ENCODE data around the gene ZNF525. TPM values are rescaled to one million over a fixed set of nuclear protein-coding genes. Genes with fewer than 3 reads are reported as not detected.

The ZNF525 gene
- total RNA-seq, 2 experiments from 2014 or later, result 23.2 to 26.0 TPM

- Mint-ChIP-seq H3K4me1 (ENCODE audit: low read depth) (no peaks in the 10 kb centered on the region), H3K27ac (no peak overlapping the region), H3K4me3 (no peak overlapping the region), H3K36me3 (ENCODE audit: low read depth) (peaks cover 51% of the 10 kb centered on the region), H3K9me3 (peaks cover 60% of the 10 kb centered on the region), H3K27me3 (no peaks in the 10 kb centered on the region)
- ATAC-seq, result no peak
- ChIA-PET CTCF (no interaction called here), POLR2A (no interaction called here)
- intact Hi-C loops (cut with micrococcal nuclease), result no loop called here
- TF ChIP-seq, protein P1, sequence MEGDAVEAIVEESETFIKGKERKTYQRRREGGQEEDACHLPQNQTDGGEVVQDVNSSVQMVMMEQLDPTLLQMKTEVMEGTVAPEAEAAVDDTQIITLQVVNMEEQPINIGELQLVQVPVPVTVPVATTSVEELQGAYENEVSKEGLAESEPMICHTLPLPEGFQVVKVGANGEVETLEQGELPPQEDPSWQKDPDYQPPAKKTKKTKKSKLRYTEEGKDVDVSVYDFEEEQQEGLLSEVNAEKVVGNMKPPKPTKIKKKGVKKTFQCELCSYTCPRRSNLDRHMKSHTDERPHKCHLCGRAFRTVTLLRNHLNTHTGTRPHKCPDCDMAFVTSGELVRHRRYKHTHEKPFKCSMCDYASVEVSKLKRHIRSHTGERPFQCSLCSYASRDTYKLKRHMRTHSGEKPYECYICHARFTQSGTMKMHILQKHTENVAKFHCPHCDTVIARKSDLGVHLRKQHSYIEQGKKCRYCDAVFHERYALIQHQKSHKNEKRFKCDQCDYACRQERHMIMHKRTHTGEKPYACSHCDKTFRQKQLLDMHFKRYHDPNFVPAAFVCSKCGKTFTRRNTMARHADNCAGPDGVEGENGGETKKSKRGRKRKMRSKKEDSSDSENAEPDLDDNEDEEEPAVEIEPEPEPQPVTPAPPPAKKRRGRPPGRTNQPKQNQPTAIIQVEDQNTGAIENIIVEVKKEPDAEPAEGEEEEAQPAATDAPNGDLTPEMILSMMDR (IDR thresholded peaks at IDR 0.05), result no peak
- DNase-seq, result no peak
Measured at GRCh38 chr19:53388168-53388567, 22.7 kb downstream of the ZNF525 start.

DNA sequence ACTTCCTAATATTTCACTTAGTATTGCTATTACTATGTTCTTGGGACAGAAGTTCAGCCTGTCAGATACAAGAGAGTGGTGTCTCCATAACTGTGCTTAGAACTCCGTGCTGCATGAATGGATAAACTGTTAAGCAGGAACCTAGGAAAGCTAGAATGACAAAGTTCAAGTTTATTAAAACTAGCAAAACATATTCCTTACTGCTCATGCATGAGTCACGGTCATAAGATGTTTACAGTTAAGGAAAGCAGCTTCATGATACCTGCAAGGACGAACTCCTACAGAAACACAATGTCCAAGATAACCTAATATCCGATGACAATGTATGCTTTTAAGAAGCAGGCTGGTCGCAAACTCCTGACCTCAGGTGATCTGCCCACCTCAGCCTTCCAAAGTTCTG lies 23.4 kb downstream of the ZNF525 start:
- H3K36me3 Mint-ChIP-seq (ENCODE audit: low read depth), result peaks cover 45% of the 10 kb centered on the region
- DNase-seq (no peak), ATAC-seq (no peak)
- H3K4me1 Mint-ChIP-seq (ENCODE audit: low read depth), result no peaks in the 10 kb centered on the region
- TF ChIP-seq, protein P1 (IDR thresholded peaks at IDR 0.05), result no peak
- no peaks in the 10 kb centered on the region for H3K27me3 Mint-ChIP-seq
- ChIA-PET CTCF (no interaction called here), POLR2A (interaction anchor here (0.8 kb wide), 1 partner anchor 11 kb away, joined by 3 read pairs; no protein-coding TSS in a partner anchor)
- H3K9me3 Mint-ChIP-seq, result peaks cover 56% of the 10 kb centered on the region
- intact Hi-C loops (cut with micrococcal nuclease), result no loop called here
- no peak overlapping the region for H3K27ac Mint-ChIP-seq
- H3K4me3 Mint-ChIP-seq, result no peak overlapping the region

- peaks cover 39% of the 10 kb centered on the region for H3K36me3 Mint-ChIP-seq (ENCODE audit: low read depth)
- H3K27me3 Mint-ChIP-seq, result no peaks in the 10 kb centered on the region
- peaks cover 1% of the 10 kb centered on the region for H3K4me1 Mint-ChIP-seq (ENCODE audit: low read depth)
- peaks cover 53% of the 10 kb centered on the region for H3K9me3 Mint-ChIP-seq
- TF ChIP-seq, protein P1 (IDR thresholded peaks at IDR 0.05), result no peak
- H3K27ac Mint-ChIP-seq, result no peak overlapping the region
- H3K4me3 Mint-ChIP-seq, result no peak overlapping the region
- ATAC-seq, result no peak
- intact Hi-C loops (cut with micrococcal nuclease), result no loop called here
- DNase-seq, result no peak
- POLR2A ChIA-PET, result no interaction called here
- CTCF ChIA-PET, result no interaction called here
Measured at GRCh38 chr19:53389571-53389970, 24.1 kb downstream of the ZNF525 start.

GRCh38 chr19:53389978-53390377 lies 24.5 kb downstream of the ZNF525 start:
- Mint-ChIP-seq H3K9me3 (peaks cover 49% of the 10 kb centered on the region), H3K4me3 (no peak overlapping the region), H3K27me3 (no peaks in the 10 kb centered on the region), H3K4me1 (ENCODE audit: low read depth) (peaks cover 4% of the 10 kb centered on the region), H3K36me3 (ENCODE audit: low read depth) (peaks cover 35% of the 10 kb centered on the region), H3K27ac (no peak overlapping the region)
- ATAC-seq (no peak), DNase-seq (no peak)
- intact Hi-C loops (cut with micrococcal nuclease), result no loop called here
- TF ChIP-seq, protein P1 (IDR thresholded peaks at IDR 0.05), result no peak
- ChIA-PET CTCF (no interaction called here), POLR2A (no interaction called here)

DNA sequence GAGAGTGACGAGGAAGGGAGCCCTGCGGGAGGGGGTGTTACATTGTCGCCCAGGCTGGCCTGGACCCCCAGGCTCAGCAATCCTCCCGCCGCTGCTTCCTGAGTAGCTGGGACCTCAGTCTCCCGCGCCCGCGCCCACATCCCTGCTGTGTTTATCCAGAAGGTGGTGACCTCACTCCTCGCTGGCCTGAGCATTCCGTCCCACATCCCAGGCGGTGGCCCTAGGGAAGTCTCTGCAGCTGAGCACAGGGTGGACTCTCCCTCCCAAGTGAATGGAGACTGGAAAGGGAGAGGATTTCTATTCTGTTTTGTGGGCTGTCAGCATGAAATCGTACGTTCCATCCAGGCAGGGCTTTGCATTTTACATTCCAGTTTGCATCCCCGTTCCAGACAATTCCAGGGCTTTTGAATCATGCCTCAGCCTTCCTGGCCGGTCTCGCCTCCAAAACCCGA lies 29.0 kb downstream of the ZNF525 start:
- DNase-seq, result no peak
- Mint-ChIP-seq H3K4me1 (ENCODE audit: low read depth) (peaks cover 23% of the 10 kb centered on the region), H3K27ac (peak overlapping the region; percentile 88), H3K36me3 (ENCODE audit: low read depth) (peaks cover 27% of the 10 kb centered on the region), H3K27me3 (no peaks in the 10 kb centered on the region), H3K9me3 (peaks cover 18% of the 10 kb centered on the region), H3K4me3 (peak overlapping the region; percentile 82)
- POLR2A ChIA-PET, result interaction anchor here (0.6 to 0.9 kb wide), 4 partner anchors 19 to 199 kb away, joined by 3 read pairs; no protein-coding TSS in a partner anchor
- intact Hi-C loops (cut with micrococcal nuclease), result no loop called here
- no peak for ATAC-seq
- CTCF ChIA-PET, result interaction anchor here (1.0 kb wide), 1 partner anchor 199 kb away, joined by 4 read pairs; no protein-coding TSS in a partner anchor
- TF ChIP-seq, protein P1 (IDR thresholded peaks at IDR 0.05), result peak; percentile 46

All from activated CD8-positive, alpha-beta T cell treated with anti-CD3 and anti-CD28 coated beads for 36 hours (primary cell).